Kidney (tissue), 14 donors: ENCODE data around the gene MYO7A. TPM values are rescaled to one million over a fixed set of nuclear protein-coding genes. Genes with fewer than 3 reads are reported as not detected.

Experiments used
- DNase-seq, 5 donors: peaks; one replicate each; pipeline ENCODE4 v3.0.0-alpha.2; 2013 to 2020
- FAIRE-seq: peaks from 2 replicates; lab custom pipeline; 2012; peaks lifted over from hg19 to GRCh38; lab: Jason Lieb, UNC
- H3K27ac ChIP-seq, 2 donors: one replicate each; pipeline ENCODE4 v1.7.0; 2013; ENCODE audit warnings: low read depth in 2 of 2, low read length in 2 of 2, inconsistent platforms in 1 of 2
- H3K27me3 ChIP-seq: one replicate; pipeline ENCODE4 v1.7.1; 2013; ENCODE audit warnings: low read length, inconsistent platforms; ENCODE audit not compliant: control insufficient read depth, insufficient read depth
- H3K36me3 ChIP-seq, 3 donors: one replicate each; pipeline versions ENCODE4 v1.7.0 to v1.7.1; 2013; ENCODE audit warnings: low read length in 3 of 3, control low read depth in 1 of 3, inconsistent platforms in 1 of 3; ENCODE audit not compliant: insufficient read depth in 3 of 3, control insufficient read depth in 2 of 3
- H3K4me1 ChIP-seq, 3 donors: one replicate each; pipeline versions ENCODE4 v1.7.0 to v1.7.1; 2013; ENCODE audit warnings: low read length in 3 of 3, inconsistent platforms in 1 of 3, low read depth in 1 of 3; ENCODE audit not compliant: control insufficient read depth in 2 of 3, insufficient read depth in 2 of 3
- H3K4me3 ChIP-seq, 3 donors: one replicate each; pipeline versions ENCODE4 v1.7.0 to v1.8.1; 2013; ENCODE audit warnings: low read length in 3 of 3, control low read depth in 1 of 3, inconsistent platforms in 1 of 3
- H3K9ac ChIP-seq, 3 donors: one replicate each; pipeline versions ENCODE4 v1.7.0 to v1.7.1; 2013; ENCODE audit warnings: low read length in 3 of 3, control low read depth in 1 of 3, inconsistent platforms in 1 of 3
- H3K9me3 ChIP-seq, 3 donors: one replicate each; pipeline versions ENCODE4 v1.7.0 to v1.7.1; 2013; ENCODE audit warnings: low read length in 3 of 3, control low read depth in 1 of 3, inconsistent platforms in 1 of 3; ENCODE audit not compliant: control insufficient read depth in 2 of 3, insufficient read depth in 1 of 3
- intact Hi-C: fragments of 100-400 bp; cut with DNase I; formaldehyde crosslinking; loops from one replicate; pipeline ENCODE4 v1.11.1; 2022
- polyA plus RNA-seq: library from polyadenylated mRNA; stranded (reverse); fragments of 350-450 nt; fragmentation: Illumina TruSeq; extraction: RNeasy Lipid Tissue Mini Kit (QIAGEN cat#74804); gene quantifications from one replicate; pipeline ENCODE4 v1.2.3, GENCODE V29; 2014; ENCODE audit warnings: low read depth, low replicate concordance; ENCODE audit not compliant: insufficient read depth
- total RNA-seq: library from RNA; stranded (reverse); fragmentation: NEBNext Ultra II Directional; extraction: Animal tissue kit (Norgen Biotek cat#: 25700); gene quantifications from one replicate; pipeline ENCODE4 v1.2.1, GENCODE V29; 2021
- TF ChIP-seq, protein P1 (sequence below): IDR thresholded peaks from 3 replicates; pipeline ENCODE4 v1.5.1; 2012; ENCODE audit warnings: mild to moderate bottlenecking, moderate library complexity, borderline replicate concordance; ENCODE audit not compliant: insufficient read depth; ENCODE audit errors: extremely low read depth
- donor health status: control.
- donor health status: control.
- donor health status: control.
- donor health status: control.
- donor health status: control.
- donor health status: DM: yes; HTN: yes; CAD: no.
- donor health status: Normal renal cell carcinoma (clear cell type).

MYO7A gene
- total and polyA plus RNA-seq, 2 donors from 2014 or later, result 6.1 to 10.7 TPM

DNA sequence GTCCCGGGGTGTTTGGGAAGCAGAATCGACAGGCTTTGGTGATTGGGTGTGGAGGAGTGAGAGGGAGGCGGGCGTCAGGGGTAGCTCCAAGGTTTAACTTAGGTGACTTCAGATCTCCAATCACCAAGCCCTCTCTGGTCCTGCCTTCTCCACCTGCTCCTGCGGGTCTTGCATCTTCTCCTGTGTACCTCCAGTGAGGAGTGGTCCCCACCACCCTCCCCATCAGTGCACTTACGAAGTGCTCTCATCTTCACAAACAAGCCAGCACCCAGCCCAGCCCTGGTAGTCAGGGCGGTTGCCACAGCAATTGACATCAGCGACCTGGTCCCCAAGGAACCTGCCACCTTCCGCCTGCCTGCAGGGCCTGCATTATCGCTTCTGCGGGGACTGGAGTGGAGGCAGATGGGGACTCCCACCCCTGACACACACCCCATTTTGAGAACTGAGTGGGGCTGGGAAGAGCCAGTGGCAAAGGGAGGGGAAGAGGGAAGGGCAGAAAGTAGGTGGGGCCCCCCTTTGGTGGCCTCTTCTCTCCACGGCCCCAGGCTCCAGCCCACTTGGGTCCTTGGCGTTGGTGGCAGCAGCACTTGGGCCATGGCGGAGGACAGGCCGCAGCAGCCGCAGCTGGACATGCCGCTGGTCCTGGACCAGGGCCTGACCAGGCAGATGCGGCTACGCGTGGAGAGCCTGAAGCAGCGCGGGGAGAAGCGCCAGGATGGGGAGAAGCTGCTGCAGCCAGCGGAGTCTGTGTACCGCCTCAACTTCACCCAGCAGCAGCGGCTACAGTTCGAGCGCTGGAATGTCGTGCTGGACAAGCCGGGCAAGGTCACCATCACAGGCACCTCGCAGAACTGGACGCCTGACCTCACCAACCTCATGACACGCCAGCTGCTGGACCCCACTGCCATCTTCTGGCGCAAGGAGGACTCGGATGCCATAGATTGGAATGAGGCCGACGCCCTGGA, 25.5 kb upstream of the MYO7A start, which contains the start of gene OMP:
Gene OMP, plus strand, starts transcription at position 595 of the 965 bp plus-strand sequence. Its CDS starts 0 bp downstream, at position 595.
- no peaks in the 10 kb centered on the region for H3K36me3 ChIP-seq
- no peak within 1 kb of the TSS for H3K9ac ChIP-seq
- no peak within 1 kb of the TSS for H3K4me3 ChIP-seq
- intact Hi-C loops, result no loop called here
- peaks cover 0 to 2% (median 0%) of the 10 kb centered on the region in 3 donors for H3K4me1 ChIP-seq
- DNase-seq (peak in 1 of 5 donors; percentile 74), FAIRE-seq (no peak)
- no peaks in the 10 kb centered on the region for H3K9me3 ChIP-seq
- H3K27ac ChIP-seq, result no peak within 1 kb of the TSS
- TF ChIP-seq, protein P1, sequence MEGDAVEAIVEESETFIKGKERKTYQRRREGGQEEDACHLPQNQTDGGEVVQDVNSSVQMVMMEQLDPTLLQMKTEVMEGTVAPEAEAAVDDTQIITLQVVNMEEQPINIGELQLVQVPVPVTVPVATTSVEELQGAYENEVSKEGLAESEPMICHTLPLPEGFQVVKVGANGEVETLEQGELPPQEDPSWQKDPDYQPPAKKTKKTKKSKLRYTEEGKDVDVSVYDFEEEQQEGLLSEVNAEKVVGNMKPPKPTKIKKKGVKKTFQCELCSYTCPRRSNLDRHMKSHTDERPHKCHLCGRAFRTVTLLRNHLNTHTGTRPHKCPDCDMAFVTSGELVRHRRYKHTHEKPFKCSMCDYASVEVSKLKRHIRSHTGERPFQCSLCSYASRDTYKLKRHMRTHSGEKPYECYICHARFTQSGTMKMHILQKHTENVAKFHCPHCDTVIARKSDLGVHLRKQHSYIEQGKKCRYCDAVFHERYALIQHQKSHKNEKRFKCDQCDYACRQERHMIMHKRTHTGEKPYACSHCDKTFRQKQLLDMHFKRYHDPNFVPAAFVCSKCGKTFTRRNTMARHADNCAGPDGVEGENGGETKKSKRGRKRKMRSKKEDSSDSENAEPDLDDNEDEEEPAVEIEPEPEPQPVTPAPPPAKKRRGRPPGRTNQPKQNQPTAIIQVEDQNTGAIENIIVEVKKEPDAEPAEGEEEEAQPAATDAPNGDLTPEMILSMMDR, result no peak
- H3K27me3 ChIP-seq, result no peaks in the 10 kb centered on the region

DNA sequence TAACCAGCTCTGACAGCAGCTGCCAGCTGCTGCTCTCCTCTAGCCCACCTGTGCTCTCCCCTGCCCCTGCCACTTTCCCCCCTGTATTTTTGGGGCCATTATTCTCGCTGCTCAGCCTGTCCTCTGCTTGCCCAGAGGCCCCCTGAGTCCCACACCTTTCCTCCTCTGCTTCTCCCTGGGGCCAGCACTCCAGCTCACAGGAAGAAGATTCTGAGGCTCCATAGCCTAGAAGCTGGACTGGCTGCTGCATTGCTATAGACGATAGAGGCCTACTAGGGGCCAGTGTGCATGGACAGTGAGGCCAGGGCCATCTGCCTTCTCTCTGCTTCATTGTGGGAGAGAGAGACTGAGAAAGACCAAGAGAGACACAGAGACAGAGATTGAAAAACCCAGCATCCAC, 24.7 kb upstream of the MYO7A start:
- no peaks in the 10 kb centered on the region for H3K9me3 ChIP-seq
- H3K4me1 ChIP-seq, result peaks cover 0 to 6% (median 0%) of the 10 kb centered on the region in 3 donors
- TF ChIP-seq, protein P1, result no peak
- intact Hi-C loops, result no loop called here
- FAIRE-seq (no peak), DNase-seq (no peak)
- H3K36me3 ChIP-seq, result no peaks in the 10 kb centered on the region
- H3K4me3 ChIP-seq, result no peak overlapping the region
- H3K9ac ChIP-seq, result no peak overlapping the region
- no peaks in the 10 kb centered on the region for H3K27me3 ChIP-seq
- no peak overlapping the region for H3K27ac ChIP-seq

DNA sequence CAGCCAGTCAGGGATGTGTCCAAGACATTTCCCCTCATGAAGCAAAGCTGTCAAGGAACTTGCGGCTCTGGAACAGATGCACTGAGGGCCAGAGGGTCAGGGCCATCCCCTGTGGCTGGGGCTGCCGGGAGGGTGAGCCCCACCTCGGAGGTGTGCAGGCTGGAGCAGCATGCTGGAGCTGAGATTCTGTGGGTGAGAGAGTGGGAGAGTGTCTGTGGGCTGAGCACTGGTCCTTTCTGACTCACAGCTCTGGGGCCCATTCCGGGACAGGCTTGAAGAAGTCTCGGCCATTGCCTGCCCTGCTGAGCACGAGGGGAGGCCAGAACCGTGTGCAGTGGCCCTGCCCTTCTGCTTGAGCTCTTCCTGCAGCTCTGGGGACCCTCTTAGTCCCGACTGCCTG, 23.3 kb upstream of the MYO7A start:
- DNase-seq (no peak), FAIRE-seq (no peak)
- intact Hi-C loops, result no loop called here
- no peaks in the 10 kb centered on the region for H3K36me3 ChIP-seq
- no peaks in the 10 kb centered on the region for H3K27me3 ChIP-seq
- TF ChIP-seq, protein P1, result no peak
- H3K27ac ChIP-seq, result no peak overlapping the region
- H3K4me3 ChIP-seq, result no peak overlapping the region
- no peak overlapping the region for H3K9ac ChIP-seq
- H3K9me3 ChIP-seq, result no peaks in the 10 kb centered on the region
- H3K4me1 ChIP-seq, result peaks cover 0 to 6% (median 0%) of the 10 kb centered on the region in 3 donors
